H1 (cell line): ENCODE results near the gene GYS2. TPM values are rescaled to one million over a fixed set of nuclear protein-coding genes. Genes with fewer than 3 reads are reported as not detected.
A peak's percentile ranks its signal among the peaks of the same experiment; 100 is the strongest.

Source experiments
- CTCF ChIA-PET: fragments of 300-600 bp; sonication (Branson Sonifier 250); formaldehyde crosslinking; loops from one replicate; lab custom pipeline; 2021; ENCODE audit not compliant: partially characterized antibody; lab: Charles Lee
- POLR2A ChIA-PET: fragments of 300-600 bp; sonication (Branson Sonifier 250); formaldehyde crosslinking; loops from one replicate; lab custom pipeline; 2021; ENCODE audit warnings: inconsistent platforms; ENCODE audit not compliant: partially characterized antibody; lab: Charles Lee
- DNase-seq, 2 experiments: peaks; one replicate each; pipeline versions ENCODE4 v3.0.0 to v3.0.0-alpha.2; 2010 to 2022; ENCODE audit warnings: low spot score in 2 of 2, low read depth in 1 of 2, mixed read lengths in 1 of 2
- FAIRE-seq: peaks from 2 replicates; lab custom pipeline; 2011; peaks lifted over from hg19 to GRCh38; lab: Jason Lieb, UNC
- H2AFZ ChIP-seq: 2 replicates; pipeline ENCODE4 v1.8.1; 2012; ENCODE audit warnings: low read length, inconsistent platforms
- H2AK5ac ChIP-seq: 2 replicates; pipeline ENCODE4 v1.6.1; 2013; ENCODE audit warnings: low read depth, low read length
- H2BK120ac ChIP-seq: replicated peaks from 2 replicates; pipeline ENCODE3; 2013; ENCODE audit warnings: low read depth, low read length, inconsistent platforms
- H2BK12ac ChIP-seq: 2 replicates; pipeline ENCODE4 v1.6.1; 2013; ENCODE audit warnings: low read depth, low read length
- H2BK15ac ChIP-seq: 2 replicates; pipeline ENCODE4 v1.6.1; 2013; ENCODE audit warnings: low read length
- H2BK20ac ChIP-seq: 2 replicates; pipeline ENCODE4 v1.6.1; 2013; ENCODE audit warnings: low read length
- H2BK5ac ChIP-seq: 2 replicates; pipeline ENCODE4 v1.6.1; 2013; ENCODE audit warnings: low read depth, low read length
- H3K14ac ChIP-seq: 2 replicates; pipeline ENCODE4 v1.6.1; 2013; ENCODE audit warnings: inconsistent platforms; ENCODE audit not compliant: insufficient read length
- H3K18ac ChIP-seq: 2 replicates; pipeline ENCODE4 v1.6.1; 2013; ENCODE audit warnings: low read length; ENCODE audit errors: extremely low read depth
- H3K23ac ChIP-seq: 2 replicates; pipeline ENCODE4 v1.6.1; 2013; ENCODE audit warnings: inconsistent platforms; ENCODE audit not compliant: insufficient read length
- H3K23me2 ChIP-seq: 2 replicates; pipeline ENCODE4 v1.6.1; 2013; ENCODE audit warnings: low read depth, low read length
- H3K27ac ChIP-seq: 2 replicates; pipeline ENCODE4 v1.6.1; 2011; ENCODE audit warnings: low read depth, low read length, inconsistent platforms
- H3K27me3 ChIP-seq, 4 experiments: replicated peaks in 1 of 4; 1 replicate in 1 of 4; 2 replicates in 3 of 4; pipeline versions ENCODE4 v1.6.1 to v1.8.1; 2011 to 2013; ENCODE audit warnings: low read length in 3 of 4, mild to moderate bottlenecking in 3 of 4, inconsistent platforms in 2 of 4, mixed read lengths in 2 of 4, moderate library complexity in 1 of 4; ENCODE audit not compliant: control insufficient read depth in 3 of 4, insufficient read depth in 3 of 4; ENCODE audit errors: extremely low read depth in 1 of 4
- H3K36me3 ChIP-seq, 4 experiments: 2 replicates each; pipeline versions ENCODE4 v1.6.1 to v1.8.1; 2011 to 2013; ENCODE audit warnings: mild to moderate bottlenecking in 4 of 4, low read length in 3 of 4, moderate library complexity in 2 of 4, control low read depth in 1 of 4, inconsistent platforms in 1 of 4; ENCODE audit not compliant: insufficient read depth in 4 of 4, control insufficient read depth in 2 of 4
- H3K4ac ChIP-seq: replicated peaks from 2 replicates; pipeline ENCODE3; 2013; ENCODE audit warnings: low read length, low read depth, mixed read lengths, inconsistent platforms; ENCODE audit not compliant: insufficient read length
- H3K4me1 ChIP-seq, 4 experiments: replicated peaks in 1 of 4; 1 replicate in 1 of 4; 2 replicates in 3 of 4; pipeline versions ENCODE4 v1.6.1 to v1.8.1; 2011 to 2013; ENCODE audit warnings: low read length in 3 of 4, inconsistent platforms in 2 of 4, mixed read lengths in 1 of 4; ENCODE audit not compliant: insufficient read depth in 4 of 4, control insufficient read depth in 3 of 4
- H3K4me2 ChIP-seq, 2 experiments: 2 replicates each; pipeline versions ENCODE4 v1.6.1 to v1.8.1; 2011 to 2013; ENCODE audit warnings: low read depth in 2 of 2, low read length in 2 of 2, control low read depth in 1 of 2, inconsistent platforms in 1 of 2, mild to moderate bottlenecking in 1 of 2; ENCODE audit not compliant: insufficient read depth in 1 of 2
- H3K4me3 ChIP-seq, 4 experiments: fragments of 200-600, 300-600 bp in 1 of 4; sonication (generic), shearing (Covaris generic), sonication (Bioruptor Twin) in 1 of 4; 2 replicates each; pipeline versions ENCODE4 v1.5.1 to v1.8.1; 2011 to 2016; ENCODE audit warnings: low read length in 4 of 4, low read depth in 3 of 4, control low read depth in 2 of 4, inconsistent platforms in 2 of 4, mild to moderate bottlenecking in 2 of 4, mixed read lengths in 1 of 4, moderate library complexity in 1 of 4; ENCODE audit not compliant: insufficient read depth in 2 of 4; ENCODE audit errors: extremely low read depth in 1 of 4
- H3K56ac ChIP-seq: replicated peaks from 2 replicates; pipeline ENCODE3; 2013; ENCODE audit warnings: low read depth, mild to moderate bottlenecking, mixed read lengths, low read length, inconsistent platforms; ENCODE audit not compliant: insufficient read length
- H3K79me1 ChIP-seq: 2 replicates; pipeline ENCODE4 v1.6.1; 2013; ENCODE audit warnings: low read depth, low read length, control low read depth
- H3K79me2 ChIP-seq, 2 experiments: 2 replicates each; pipeline versions ENCODE4 v1.6.1 to v1.8.1; 2012 to 2013; ENCODE audit warnings: low read length in 2 of 2, mild to moderate bottlenecking in 2 of 2, inconsistent platforms in 1 of 2; ENCODE audit not compliant: insufficient read depth in 2 of 2, control insufficient read depth in 1 of 2
- H3K9ac ChIP-seq, 4 experiments: replicated peaks in 1 of 4; 1 replicate in 1 of 4; 2 replicates in 3 of 4; pipeline versions ENCODE4 v1.6.1 to v1.8.1; 2011 to 2013; ENCODE audit warnings: low read depth in 3 of 4, low read length in 3 of 4, control low read depth in 2 of 4, mild to moderate bottlenecking in 2 of 4, moderate library complexity in 2 of 4, inconsistent platforms in 1 of 4; ENCODE audit errors: extremely low read depth in 1 of 4
- H3K9me3 ChIP-seq, 2 experiments: 2 replicates each; pipeline versions ENCODE4 v1.6.1 to v1.8.1; 2012 to 2013; ENCODE audit warnings: mild to moderate bottlenecking in 2 of 2, moderate library complexity in 2 of 2, control low read depth in 1 of 2, inconsistent platforms in 1 of 2, low read depth in 1 of 2, low read length in 1 of 2, mixed read lengths in 1 of 2; ENCODE audit not compliant: insufficient read depth in 2 of 2
- H4K20me1 ChIP-seq, 2 experiments: replicated peaks in 1 of 2; 2 replicates each; pipeline versions ENCODE3 to v1.8.1; 2011 to 2013; ENCODE audit warnings: inconsistent platforms in 2 of 2, low read length in 2 of 2, mild to moderate bottlenecking in 1 of 2; ENCODE audit not compliant: insufficient read depth in 2 of 2, control insufficient read depth in 1 of 2
- H4K5ac ChIP-seq: 2 replicates; pipeline ENCODE4 v1.6.1; 2013; ENCODE audit warnings: low read length, low read depth, mixed read lengths, inconsistent platforms; ENCODE audit not compliant: insufficient read length
- H4K8ac ChIP-seq: 2 replicates; pipeline ENCODE4 v1.8.0; 2013; ENCODE audit warnings: mild to moderate bottlenecking, moderate library complexity, low read length, inconsistent platforms; ENCODE audit not compliant: insufficient read depth; ENCODE audit errors: extremely low read depth
- H4K91ac ChIP-seq: replicated peaks from 2 replicates; pipeline ENCODE3; 2013; ENCODE audit warnings: low read length, mixed read lengths, inconsistent platforms; ENCODE audit not compliant: insufficient read length
- ASH2L ChIP-seq: fragments of 200-600, 300-600 bp; sonication (generic); IDR thresholded peaks from one replicate; pipeline ENCODE4 v1.7.1; 2017; ENCODE audit warnings: low read length
- CHD2 ChIP-seq: IDR thresholded peaks from 2 replicates; pipeline ENCODE4 v1.6.1; 2012; ENCODE audit warnings: low read length, improper control_type of control experiment
- KDM4A ChIP-seq: IDR thresholded peaks from one replicate; pipeline ENCODE4 v1.7.1; 2012; ENCODE audit warnings: low read depth, mild to moderate bottlenecking, moderate library complexity, low read length, inconsistent platforms; ENCODE audit not compliant: severe bottlenecking
- POLR2A ChIP-seq, 2 experiments: IDR thresholded peaks; 1 replicate in 1 of 2; 2 replicates in 1 of 2; pipeline ENCODE4 v1.6.1; 2011; ENCODE audit warnings: low read depth in 2 of 2, low read length in 2 of 2, mild to moderate bottlenecking in 2 of 2; ENCODE audit errors: control extremely low read depth in 1 of 2
- WGBS, 2 experiments: shearing (Covaris generic) in 1 of 2; methylation state at CpG; one replicate each; pipeline versions ENCODE4 v1.1.6 to v1.1.7; 2013 to 2015; ENCODE audit warnings: low lambda C conversion rate in 2 of 2, mixed read lengths in 2 of 2, inconsistent platforms in 1 of 2, low coverage in 1 of 2, missing lambda C conversion rate in 1 of 2; ENCODE audit not compliant: insufficient replicate concordance in 2 of 2, insufficient coverage in 1 of 2, insufficient read length in 1 of 2; ENCODE audit errors: extremely low coverage in 1 of 2, missing lambda C conversion rate in 1 of 2; 5-methylcytosine and 5-hydroxymethylcytosine counted together
- polyA plus RNA-seq, 7 experiments: library from polyadenylated mRNA; depleted of rRNA in 3 of 7; stranded (reverse) in 5 of 7; unstranded in 2 of 7; fragments of >200 nt in 5 of 7; fragments of 200-250 nt in 2 of 7; gene quantifications; 1 replicate in 5 of 7; 2 replicates in 1 of 7; 4 replicates in 1 of 7; pipeline versions ENCODE4 v1.2.1 to v1.2.3, GENCODE V29; 2011 to 2013; ENCODE audit warnings: missing spikeins in 2 of 7, mixed read lengths in 2 of 7
- total RNA-seq: library from RNA; stranded (reverse); fragmentation: NEBNext Ultra II Directional; extraction: Animal tissue kit (Norgen Biotek cat#: 25700); gene quantifications from 2 replicates; pipeline ENCODE4 v1.2.1, GENCODE V29; 2021

The GYS2 gene
- total and polyA plus RNA-seq, 2 of the 8 experiments (the other 6 are each of a cell fraction or from before 2014, with no cell fraction given), result not detected

- 4% methylated on average over 14 of the region's 14 CpGs; no CpG with 5 or more reads in 1 of the 2 experiments for WGBS, 2 experiments
- H3K27me3 ChIP-seq, result no peaks in the 10 kb centered on the region
- no peak overlapping the region for H2BK20ac ChIP-seq
- H3K18ac ChIP-seq, result no peak overlapping the region
- peaks cover 0 to 6% (median 2%) of the 10 kb centered on the region in 4 experiments; a peak in 4 of 7 replicates for H3K4me1 ChIP-seq
- H4K8ac ChIP-seq, result peak overlapping the region; percentile 98; the same call in 1 of the 2 replicates
- CTCF ChIA-PET, result interaction anchor here (1.5 kb wide), 1 partner anchor 9 kb away, joined by 3 read pairs; no protein-coding TSS in a partner anchor
- peaks cover 9 to 64% of the 10 kb centered on the region in 2 experiments; a peak in 3 of 4 replicates for H3K79me2 ChIP-seq
- peak overlapping the region; percentile 72 for H4K5ac ChIP-seq
- no peak for FAIRE-seq
- TF ChIP-seq CHD2, result no peak
- TF ChIP-seq KDM4A, result peak; percentile 9
- TF ChIP-seq ASH2L, result no peak
- no peak for TF ChIP-seq POLR2A (IDR thresholded peaks at IDR 0.05; ENCODE audit: control extremely low read depth in 1 of 2, low read depth in 2 of 2, low read length in 2 of 2)
- TF ChIP-seq, all 59 proteins: peak for 1
- Histone ChIP-seq H4K20me1 (no peaks in the 10 kb centered on the region), H3K23me2 (peaks cover 7% of the 10 kb centered on the region), H2BK120ac (no peak overlapping the region), H3K4ac (no peak overlapping the region), H2BK5ac (no peak overlapping the region), H3K23ac (no peak overlapping the region), H3K4me3 (peak overlapping the region; percentile 72 to 93 (median 84)), H3K14ac (no peak overlapping the region), H3K79me1 (peaks cover 4% of the 10 kb centered on the region), H2AFZ (peak overlapping the region; percentile 11; the same call in 1 of the 2 replicates), H3K36me3 (peaks cover 0 to 10% (median 4%) of the 10 kb centered on the region in 4 experiments; a peak in 5 of 8 replicates), H3K27ac (peak overlapping the region; percentile 83; the same call in 1 of the 2 replicates), H2BK15ac (no peak overlapping the region), H3K56ac (no peak overlapping the region), H3K9ac (peak overlapping the region; percentile 80 to 95 (median 86)), H2AK5ac (no peak overlapping the region), H3K4me2 (peak overlapping the region; percentile 87 to 91), H2BK12ac (no peak overlapping the region; the same call in 1 of the 2 replicates), H3K9me3 (no peaks in the 10 kb centered on the region), H4K91ac (no peak overlapping the region)
- POLR2A ChIA-PET, result interaction anchor here (1.0 to 2.6 kb wide), 19 partner anchors 9 to 190 kb away, joined by 3 to 23 read pairs (median 5); partner anchors contain the start of genes LDHB, PYROXD1 and SPX
- no peak for DNase-seq
Observed at GRCh38 chr12:21502164-21502496, 102.5 kb downstream of the GYS2 start.
